ENCODE results near the gene SNRNP25.

Gene SNRNP25

DNA sequence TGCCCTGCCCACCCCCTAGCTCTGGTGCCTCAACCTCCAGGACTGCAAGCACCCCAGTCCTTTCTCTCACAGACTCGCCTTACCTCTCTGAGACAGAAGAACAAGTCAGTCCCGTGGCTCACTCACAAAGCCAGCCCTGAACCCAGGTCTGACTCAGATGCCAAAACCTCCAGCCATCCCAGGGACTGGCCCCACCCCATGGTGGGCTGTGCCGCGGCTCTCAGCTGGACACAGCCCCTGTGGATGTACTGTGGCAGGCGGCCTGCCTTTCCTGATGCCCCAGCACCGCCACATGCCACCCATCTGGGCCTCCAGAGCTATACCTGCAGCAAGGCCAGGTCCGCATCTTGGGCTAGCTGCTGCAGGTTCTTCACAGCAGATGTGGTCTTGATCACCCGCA lies 44.2 kb downstream of the SNRNP25 start:
- TF ChIP-seq, protein P1, sequence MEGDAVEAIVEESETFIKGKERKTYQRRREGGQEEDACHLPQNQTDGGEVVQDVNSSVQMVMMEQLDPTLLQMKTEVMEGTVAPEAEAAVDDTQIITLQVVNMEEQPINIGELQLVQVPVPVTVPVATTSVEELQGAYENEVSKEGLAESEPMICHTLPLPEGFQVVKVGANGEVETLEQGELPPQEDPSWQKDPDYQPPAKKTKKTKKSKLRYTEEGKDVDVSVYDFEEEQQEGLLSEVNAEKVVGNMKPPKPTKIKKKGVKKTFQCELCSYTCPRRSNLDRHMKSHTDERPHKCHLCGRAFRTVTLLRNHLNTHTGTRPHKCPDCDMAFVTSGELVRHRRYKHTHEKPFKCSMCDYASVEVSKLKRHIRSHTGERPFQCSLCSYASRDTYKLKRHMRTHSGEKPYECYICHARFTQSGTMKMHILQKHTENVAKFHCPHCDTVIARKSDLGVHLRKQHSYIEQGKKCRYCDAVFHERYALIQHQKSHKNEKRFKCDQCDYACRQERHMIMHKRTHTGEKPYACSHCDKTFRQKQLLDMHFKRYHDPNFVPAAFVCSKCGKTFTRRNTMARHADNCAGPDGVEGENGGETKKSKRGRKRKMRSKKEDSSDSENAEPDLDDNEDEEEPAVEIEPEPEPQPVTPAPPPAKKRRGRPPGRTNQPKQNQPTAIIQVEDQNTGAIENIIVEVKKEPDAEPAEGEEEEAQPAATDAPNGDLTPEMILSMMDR (IDR thresholded peaks at IDR 0.05; ENCODE audit: extremely low read depth, insufficient read depth, missing control alignments), result no peak
- in situ Hi-C loops (cut with MboI; ENCODE audit: low pct_unique_long_range_greater_than_20kb, low sequenced_read_pairs, unreplicated experiment), result no loop called here
- DNase-seq (ENCODE audit: low spot score), result no peak

DNA sequence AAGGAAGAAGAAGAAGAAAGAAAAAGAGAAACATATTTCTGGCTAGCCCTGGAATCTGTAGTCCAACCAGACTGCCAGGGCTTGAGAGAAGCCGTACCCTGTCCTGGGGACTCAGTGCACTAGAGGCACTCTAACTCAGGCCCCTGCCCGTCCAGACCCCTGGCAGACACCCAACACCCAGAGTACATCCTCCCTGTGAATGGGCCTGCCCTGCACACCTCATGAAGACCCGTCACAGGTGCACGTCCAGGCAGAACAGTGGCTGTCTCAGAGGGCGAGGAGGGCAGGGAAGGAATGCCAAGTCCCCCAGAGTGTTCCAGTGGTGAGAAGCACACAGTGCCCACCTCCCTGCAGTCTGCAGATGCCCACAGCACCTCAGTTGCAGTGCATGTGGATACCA lies 47.4 kb downstream of the SNRNP25 start:
- in situ Hi-C loops (cut with MboI; ENCODE audit: low pct_unique_long_range_greater_than_20kb, low sequenced_read_pairs, unreplicated experiment), result no loop called here

DNA sequence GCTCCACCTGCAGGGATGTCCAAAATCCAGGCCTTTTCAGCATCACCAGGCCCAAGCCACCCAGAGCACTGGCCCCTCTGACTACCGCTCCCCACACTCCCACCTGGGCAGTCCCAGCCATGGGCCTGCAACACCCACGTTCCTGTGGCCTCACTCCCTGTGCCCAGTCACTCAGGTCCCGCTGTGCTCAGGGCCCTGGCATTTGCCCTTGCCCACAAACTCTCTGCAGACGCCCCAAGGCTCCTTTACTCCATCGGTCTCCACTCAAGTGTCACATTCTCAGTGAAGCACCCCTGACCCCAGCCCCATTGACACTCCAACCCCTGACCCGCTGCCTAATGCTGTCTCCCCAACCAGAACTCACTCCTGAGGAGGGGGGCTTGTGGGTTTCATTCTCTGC lies 48.0 kb downstream of the SNRNP25 start:
- DNase-seq (ENCODE audit: low spot score), result no peak
- in situ Hi-C loops (cut with MboI; ENCODE audit: low pct_unique_long_range_greater_than_20kb, low sequenced_read_pairs, unreplicated experiment), result no loop called here

More for the DNA sequence above, 47.4 kb downstream of the SNRNP25 start:
- TF ChIP-seq, protein P1 (IDR thresholded peaks at IDR 0.05; ENCODE audit: extremely low read depth, insufficient read depth, missing control alignments), result no peak
- no peak for DNase-seq (ENCODE audit: low spot score)

DNA sequence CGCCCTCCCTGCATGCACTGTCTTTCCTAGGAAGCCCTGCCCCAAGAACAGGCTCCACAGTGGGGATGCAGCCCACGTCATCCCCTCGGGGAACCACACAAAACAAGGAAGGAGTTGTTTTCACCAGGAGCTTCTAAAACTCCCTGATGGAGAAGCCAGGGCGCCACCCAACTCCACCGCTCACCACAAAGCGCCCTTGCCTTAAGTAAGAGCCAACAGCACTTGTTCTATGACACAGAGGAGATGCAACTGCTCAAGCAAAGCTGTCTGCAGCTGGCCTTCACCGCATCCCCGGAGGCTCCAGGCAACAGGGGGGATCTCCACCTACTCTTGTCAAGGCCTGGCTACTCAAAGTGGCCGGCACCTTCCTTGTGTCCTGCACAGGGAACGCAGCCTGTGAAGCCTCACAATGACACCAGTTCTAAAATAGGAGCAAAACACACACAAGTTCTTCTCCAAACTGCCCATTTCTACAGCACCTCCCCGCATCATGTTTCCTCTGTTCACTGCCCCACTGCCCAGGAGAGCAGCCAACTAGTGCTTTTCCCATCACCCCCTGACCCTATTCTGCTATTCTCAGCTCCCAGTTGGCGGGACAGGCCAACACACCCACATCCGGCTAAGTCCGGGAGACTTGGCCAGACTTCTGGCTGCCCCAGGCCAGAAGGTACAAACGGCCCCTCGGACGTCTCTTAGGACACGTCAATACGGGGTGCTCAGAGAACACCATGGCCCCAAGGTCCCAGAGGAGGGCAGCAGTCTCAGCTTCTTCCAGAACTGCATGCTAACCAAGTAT lies 48.6 kb downstream of the SNRNP25 start:
- no peak for DNase-seq (ENCODE audit: low spot score)
- in situ Hi-C loops (cut with MboI; ENCODE audit: low pct_unique_long_range_greater_than_20kb, low sequenced_read_pairs, unreplicated experiment), result no loop called here
- TF ChIP-seq, protein P1 (IDR thresholded peaks at IDR 0.05; ENCODE audit: extremely low read depth, insufficient read depth, missing control alignments), result no peak

More for the DNA sequence above, 48.0 kb downstream of the SNRNP25 start:
- TF ChIP-seq, protein P1 (IDR thresholded peaks at IDR 0.05; ENCODE audit: extremely low read depth, insufficient read depth, missing control alignments), result no peak

DNA sequence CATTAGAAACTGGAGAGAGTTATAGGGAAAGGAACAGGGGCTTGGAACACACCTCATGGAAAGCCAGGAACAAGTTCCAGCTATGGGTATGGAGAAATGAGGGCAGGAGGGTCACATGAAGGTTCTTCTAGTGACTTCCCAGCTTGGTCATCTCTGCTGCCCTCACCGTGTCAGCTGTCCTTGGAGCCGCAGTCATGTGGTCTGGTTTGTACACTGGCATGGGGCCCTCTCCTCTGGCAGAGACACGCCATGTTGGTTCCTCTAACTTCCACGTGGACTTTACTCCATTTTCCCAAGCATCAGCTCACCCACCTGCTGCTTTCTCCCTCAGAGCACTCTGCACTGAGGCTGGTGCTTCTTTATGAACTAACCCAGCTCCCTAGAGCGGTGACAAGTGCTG lies 50.7 kb downstream of the SNRNP25 start:
- no peak for DNase-seq (ENCODE audit: low spot score)
- TF ChIP-seq, protein P1 (IDR thresholded peaks at IDR 0.05; ENCODE audit: extremely low read depth, insufficient read depth, missing control alignments), result no peak
- in situ Hi-C loops (cut with MboI; ENCODE audit: low pct_unique_long_range_greater_than_20kb, low sequenced_read_pairs, unreplicated experiment), result no loop called here

DNA sequence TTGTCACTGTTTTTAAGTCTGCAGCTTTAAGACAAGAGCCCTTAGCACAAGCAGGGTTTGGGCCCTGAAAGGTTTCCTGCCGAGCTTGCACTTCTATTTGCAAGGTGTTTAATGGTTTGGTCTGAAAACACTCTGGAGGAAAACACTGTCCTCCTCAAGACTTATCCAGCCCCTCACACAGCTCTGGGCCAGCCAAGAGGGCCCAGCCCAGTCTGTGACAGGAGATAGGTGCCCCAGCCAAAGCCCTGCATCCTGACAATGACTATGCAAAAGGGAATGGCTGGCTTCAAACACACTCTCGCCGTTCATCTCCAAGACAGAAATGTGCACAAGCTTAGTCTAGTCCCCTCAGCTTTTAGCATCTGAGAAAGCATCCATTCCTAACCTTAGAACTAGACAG lies 51.3 kb downstream of the SNRNP25 start:
- in situ Hi-C loops (cut with MboI; ENCODE audit: low pct_unique_long_range_greater_than_20kb, low sequenced_read_pairs, unreplicated experiment), result no loop called here
- TF ChIP-seq, protein P1 (IDR thresholded peaks at IDR 0.05; ENCODE audit: extremely low read depth, insufficient read depth, missing control alignments), result no peak
- DNase-seq (ENCODE audit: low spot score), result no peak
